Measurements from ENCODE around the gene EEF1AKMT3.
"Not testable (repeated sequence)": the region's sequence is repeated elsewhere in the genome, so short reads cannot be mapped to it uniquely, and the experiment has no call there.

The EEF1AKMT3 gene

DNA sequence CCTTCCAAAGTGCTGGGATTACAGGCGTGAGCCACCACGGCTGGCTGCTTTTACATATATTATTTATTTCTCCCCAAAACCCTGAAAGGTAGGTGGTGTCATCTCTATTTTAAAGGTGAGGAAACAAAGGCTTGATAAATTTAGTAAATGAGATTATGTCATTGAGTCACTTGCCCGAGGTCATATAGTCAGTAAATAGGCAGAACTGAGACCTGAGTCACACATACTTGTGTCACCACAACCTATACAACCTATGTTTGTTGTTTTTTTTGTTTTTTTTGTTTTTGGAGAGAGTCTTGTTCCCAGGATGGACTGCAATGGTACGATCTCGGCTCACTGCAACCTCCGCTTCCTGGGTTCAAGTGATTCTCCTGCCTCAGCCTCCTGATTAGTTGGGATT is 22.9 kb downstream of the EEF1AKMT3 start:
- DNase-seq: no peak

DNA sequence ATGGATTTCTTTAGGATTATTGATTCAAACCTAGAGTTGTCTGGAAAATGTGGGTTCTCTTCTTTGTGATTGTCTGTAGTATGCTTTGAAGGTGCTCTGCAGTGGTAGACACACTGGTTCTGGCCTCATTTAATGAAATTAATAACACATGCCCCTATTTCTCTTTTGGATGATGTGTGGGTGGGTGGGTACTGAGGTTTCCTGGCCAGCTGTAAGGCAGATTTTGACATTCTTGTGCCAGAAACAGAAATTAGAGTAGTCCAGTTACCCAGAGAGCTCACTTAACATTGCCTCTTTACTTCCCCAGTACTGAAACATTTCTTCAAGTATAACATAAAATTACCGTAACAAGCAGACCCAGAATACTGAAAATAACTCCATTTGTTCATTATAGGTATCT is 24.6 kb downstream of the EEF1AKMT3 start:
- no peak for DNase-seq

- no peak for DNase-seq
Observed at GRCh38 chr12:57797933-57798332, 25.5 kb downstream of the EEF1AKMT3 start.

DNA sequence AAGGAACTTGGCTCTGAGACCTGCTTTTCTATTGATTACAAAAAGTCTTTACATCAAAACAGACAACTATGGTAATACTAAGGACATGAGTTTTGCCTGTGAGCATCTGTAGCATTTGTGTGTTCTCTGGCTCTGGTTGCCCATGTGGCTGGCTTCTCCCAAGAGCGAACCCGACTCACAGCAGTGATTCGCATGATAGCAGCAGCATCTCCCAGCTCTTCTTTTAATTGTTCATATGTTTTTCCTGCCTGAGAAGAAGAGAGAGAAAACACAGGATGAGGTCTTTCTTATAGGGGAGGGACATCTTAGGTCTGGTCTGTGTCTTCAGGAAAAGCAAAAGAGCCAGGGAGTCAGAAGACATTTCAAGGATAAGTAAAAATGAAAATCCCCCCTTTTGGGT is 28.6 kb downstream of the EEF1AKMT3 start:
- no peak for DNase-seq

GRCh38 chr12:57802607-57803006 is 30.2 kb downstream of the EEF1AKMT3 start:
- no peak for DNase-seq

DNA sequence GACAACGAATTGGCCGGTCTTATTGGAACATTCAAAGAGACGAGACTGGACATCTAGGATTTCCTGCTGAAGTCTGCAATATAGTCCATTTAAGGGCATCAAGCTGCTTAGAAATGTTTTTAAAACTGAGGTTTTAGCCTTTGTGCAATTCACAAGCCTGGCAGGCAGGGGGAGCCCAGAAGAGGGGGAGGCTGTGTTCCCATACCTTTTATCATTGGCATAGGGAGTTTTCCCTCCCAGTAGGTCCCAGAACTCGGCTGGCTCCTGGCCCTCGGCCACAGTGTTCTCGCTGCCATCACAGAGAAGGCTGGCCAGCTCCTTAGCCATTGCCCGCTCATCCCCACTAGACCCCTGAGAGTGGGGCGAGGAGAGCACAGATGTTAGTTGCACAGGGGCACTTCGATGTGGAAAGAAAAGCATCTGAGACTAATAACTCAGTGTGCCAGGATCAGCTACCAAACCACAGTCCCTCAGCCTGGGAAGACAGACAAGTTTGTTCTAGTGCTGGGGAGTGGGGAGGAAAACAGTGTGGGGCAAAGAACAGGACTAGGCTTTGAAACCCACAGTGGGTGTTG is 31.0 kb downstream of the EEF1AKMT3 start:
- DNase-seq: no peak

GRCh38 chr12:57806677-57807076 is 34.3 kb downstream of the EEF1AKMT3 start:
- DNase-seq: no peak

DNA sequence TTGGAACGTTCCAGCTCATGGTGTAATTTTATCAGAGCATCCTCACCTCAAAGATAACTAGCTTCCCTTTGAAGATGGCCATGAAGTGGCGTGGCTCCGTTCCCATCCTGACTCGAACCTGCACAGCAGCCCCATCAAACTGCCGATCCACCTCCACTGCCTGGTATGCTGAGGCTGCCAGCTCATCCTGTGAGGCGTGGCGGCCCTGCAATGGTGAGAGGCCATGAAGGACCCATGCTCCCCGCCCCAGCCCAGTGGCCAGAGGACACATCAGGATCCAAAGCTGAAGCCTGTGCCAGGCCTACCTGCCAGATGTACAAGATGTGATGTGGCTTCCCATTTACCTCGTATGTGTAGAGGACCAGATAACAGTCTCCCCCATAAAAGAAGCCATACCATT is 34.9 kb downstream of the EEF1AKMT3 start:
- DNase-seq: no peak

- no peak for DNase-seq
Observed at GRCh38 chr12:57808351-57808750, 35.9 kb downstream of the EEF1AKMT3 start.

DNA sequence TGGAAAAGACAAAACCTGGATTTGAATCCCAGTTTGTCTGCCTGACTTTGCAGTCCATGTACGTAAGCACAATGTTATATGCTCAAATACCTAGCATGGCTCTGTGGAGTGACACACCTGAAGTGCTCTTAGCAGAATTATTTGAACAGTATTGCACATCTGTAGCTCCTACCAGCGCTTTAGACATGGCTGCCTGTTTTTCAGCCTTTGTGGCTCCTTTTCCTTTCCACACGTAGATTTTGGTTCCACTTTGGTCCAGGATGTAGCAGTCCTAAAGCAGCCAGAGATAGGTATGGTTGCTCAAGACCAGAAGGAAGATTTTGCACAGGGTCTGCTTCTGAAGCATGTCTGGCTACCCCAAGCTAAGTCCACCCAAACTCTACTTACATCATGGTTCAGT is 37.0 kb downstream of the EEF1AKMT3 start:
- DNase-seq: no peak

GRCh38 chr12:57810450-57810849 is 38.0 kb downstream of the EEF1AKMT3 start:
- DNase-seq: no peak

DNA sequence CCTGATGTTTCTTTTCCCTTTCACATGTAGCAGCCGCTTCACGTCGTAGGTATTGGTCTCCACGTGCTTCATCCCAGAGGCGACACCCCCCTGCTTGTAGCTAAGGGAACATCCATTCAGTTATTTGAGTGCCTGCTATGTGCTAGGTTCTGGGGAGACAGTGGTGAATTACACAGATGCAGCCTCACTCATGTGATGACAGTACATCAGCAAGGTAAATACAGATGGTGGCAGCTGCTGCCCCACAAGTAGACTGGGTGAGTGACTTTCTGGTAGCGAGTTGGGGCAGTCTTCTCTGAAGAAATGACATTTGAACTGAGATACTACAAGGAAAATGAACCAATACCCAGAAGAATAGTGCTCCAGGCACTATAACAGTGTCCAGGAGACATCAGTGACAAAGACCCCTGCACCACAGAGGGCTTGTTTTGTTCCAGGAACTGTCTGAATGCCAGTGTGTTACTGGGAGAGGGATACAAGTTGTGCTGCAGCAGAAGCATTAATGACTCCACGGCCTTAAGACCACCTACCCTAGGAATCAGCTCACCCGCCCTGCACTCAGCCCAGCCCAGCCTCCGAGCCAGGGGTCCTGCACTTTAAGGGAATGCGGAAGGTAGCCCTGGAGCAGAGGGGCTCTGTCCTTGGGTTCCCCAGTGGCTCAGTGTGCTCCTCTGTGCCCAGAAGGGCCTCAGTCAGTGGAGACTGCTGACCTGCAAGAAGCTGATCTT is 38.8 kb downstream of the EEF1AKMT3 start:
- no peak for DNase-seq

- DNase-seq: no peak
Observed at GRCh38 chr12:57813111-57813970, 40.9 kb downstream of the EEF1AKMT3 start.

DNA sequence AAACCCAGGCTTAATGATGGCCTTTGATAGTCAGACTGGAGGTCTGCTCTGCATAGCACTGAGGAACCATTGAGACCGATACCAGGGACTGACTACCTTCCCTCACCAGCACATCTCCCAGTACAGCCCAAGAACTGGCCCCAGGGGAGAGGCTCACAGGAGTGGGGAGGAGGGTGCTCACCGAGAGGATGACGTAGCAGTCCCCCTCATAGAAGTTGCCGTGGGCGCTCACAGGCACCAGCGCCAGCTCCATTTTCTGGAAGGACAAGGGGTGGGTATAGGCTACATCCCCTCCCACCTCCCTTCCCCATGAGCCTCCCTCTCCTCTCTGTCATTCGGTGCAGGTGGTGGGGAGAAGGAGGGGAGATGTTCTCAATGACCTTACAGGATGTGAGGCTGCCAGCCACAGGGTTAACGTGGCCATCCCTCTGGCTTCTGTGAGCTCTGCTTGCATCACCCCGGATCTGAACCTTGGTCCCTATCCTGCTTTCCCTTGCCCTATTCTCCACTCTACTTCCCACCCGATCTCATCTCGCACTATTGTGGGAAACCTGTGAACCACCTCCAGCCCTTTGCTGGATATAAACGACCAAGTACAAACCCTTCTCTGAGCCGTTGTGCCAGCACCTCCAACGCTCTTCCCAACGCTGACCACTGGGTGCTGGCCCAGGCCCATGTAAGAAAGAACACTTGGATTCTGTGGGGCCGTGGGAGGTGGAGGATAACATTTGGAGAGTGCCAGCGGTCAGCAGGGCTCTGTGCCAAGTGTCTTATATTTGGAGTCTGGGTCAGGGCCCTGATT is 41.8 kb downstream of the EEF1AKMT3 start:
- no peak for DNase-seq

DNA sequence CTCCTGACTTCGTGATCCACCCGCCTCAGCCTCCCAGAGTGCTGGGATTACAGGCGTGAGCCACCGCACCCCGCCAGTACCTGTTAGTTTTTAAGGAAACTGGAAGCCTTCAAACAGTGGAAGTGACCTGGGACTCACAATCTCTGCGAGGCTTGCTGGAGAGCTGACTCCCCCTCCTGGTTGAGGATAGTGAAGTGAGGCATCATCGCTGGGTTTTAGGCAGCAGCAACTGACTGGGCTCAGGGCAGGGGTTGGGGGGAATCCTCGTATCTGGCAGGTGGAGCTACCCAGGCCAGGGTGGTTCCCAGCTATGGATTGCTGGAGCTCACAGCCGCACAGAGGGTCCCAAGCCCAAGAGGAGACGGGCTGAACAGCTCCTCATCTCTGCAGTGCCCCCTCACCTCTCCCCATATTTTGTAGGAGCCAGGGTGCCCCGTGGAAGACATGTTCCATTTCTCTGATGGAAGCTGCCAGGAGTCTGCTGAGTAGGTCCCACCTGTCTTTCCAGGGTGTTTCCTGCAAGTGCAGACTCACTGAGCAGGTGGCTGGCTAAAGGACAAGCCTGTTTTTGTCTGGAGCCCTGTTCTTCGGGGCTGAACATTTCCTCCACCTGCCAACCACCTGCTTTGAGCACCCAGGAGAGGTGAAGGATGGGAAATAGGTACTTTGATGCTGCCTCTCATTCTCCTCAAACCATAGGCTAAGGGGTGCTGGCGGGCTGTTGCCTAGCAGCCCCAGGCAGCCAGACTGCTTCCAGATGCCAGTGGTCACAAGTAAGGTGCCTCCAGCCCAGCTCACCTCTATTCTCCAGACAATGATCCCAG is 43.0 kb downstream of the EEF1AKMT3 start:
- DNase-seq: no peak

- DNase-seq: no peak
Observed at GRCh38 chr12:57816001-57816854, 43.8 kb downstream of the EEF1AKMT3 start.

GRCh38 chr12:57816855-57817151 is 44.4 kb downstream of the EEF1AKMT3 start:
- no peak for DNase-seq

- DNase-seq: no peak
Observed at GRCh38 chr12:57817261-57817989, 45.0 kb downstream of the EEF1AKMT3 start.

DNA sequence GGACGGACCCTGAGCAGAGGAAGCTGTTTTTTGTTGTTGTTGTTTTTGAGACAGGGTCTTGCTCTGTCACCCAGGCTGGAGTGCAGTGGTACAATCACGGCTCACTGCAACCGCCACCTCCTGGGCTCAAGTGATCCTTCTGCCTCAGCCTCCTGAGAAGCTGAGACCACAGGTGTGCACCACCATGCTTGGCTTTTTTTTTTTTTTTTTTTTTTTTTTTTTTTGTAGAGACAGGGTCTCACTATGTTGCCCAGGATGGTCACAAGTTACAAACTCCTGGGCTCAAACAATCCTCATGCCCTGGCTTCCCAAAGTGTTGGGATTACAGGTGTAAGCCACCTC is 45.5 kb downstream of the EEF1AKMT3 start:
- DNase-seq: not testable (repeated sequence)

DNA sequence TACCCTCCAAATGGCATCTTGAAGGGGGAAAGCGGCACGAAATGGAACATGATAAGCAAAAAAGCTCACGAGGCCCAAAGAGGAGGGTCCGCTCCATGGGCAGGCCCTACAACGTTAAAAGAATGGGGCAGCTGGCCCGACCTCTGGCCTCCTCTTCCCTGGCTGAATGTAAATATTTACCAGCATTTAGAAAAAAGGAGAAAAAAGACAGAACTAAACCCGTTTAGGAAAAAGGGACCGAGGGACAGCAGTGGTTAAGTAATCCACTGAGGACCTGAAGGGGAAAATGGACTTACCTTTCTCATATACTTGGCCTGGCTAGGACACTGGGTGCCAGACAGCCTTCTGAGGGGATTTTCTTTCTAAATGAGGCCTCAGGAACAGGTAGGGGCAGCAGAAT is 47.7 kb downstream of the EEF1AKMT3 start:
- not testable (repeated sequence) for DNase-seq

GRCh38 chr12:57821015-57821414 is 48.6 kb downstream of the EEF1AKMT3 start:
- DNase-seq: not testable (repeated sequence)
